ENCODE results near the gene ELL2. TPM values are rescaled to one million over a fixed set of nuclear protein-coding genes. Genes with fewer than 3 reads are reported as not detected.
A peak's percentile ranks its signal among the peaks of the same experiment; 100 is the strongest.

ELL2 gene
- total and polyA plus RNA-seq, 2 of the 13 experiments (the other 11 are each of a cell fraction or from before 2014, with no cell fraction given): 78.9 to 97.1 TPM

DNA sequence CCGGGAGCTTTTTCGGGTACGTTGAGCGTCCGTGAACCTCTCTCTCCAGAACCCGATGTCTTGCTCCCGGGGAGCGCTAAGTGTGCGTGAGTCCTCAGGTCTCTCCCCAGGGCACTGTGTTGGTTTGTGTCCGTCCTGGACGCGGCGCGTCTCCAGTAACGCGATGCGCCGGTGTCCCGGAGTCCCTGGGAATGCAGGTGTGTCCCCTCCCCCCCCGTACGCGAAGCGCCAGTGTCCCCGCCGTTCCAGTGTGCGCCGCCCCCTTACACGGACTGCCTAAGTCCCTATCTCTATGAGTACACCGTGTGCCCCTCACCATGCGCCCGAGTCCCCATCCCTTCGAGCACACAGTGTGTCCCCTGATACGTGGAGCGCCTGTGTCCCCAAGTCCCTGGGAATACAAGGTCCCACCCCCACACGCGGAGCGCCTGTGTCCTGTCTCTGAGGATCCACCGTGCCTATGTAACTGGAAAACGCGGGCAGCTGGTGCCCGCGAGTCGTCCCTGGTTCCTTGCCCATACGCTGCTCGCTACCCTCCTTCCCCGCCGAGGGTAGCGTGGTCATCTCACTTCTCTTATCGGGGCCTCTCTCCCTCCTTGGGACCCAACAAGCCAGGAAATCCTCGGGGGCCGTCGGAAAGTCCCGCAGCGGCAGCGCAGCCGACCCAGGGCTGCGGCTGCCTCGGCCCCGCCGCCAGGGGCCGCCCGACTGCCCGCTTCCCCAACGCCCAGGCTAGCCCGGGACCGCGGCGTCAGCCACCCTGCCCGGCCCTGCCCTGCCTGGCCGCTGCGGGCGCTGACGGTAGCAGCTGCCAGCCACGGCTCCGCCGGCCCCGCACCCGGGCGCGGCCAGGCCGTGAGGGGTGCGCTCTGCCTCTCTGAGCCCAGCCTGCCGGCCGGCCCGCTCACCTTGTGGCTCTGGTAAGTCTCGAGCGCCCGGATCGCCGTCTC, 709 bp downstream of the ELL2 start:
- WGBS (ENCODE audit: low lambda C conversion rate): 0% methylated on average over 11 of the region's 90 CpGs
- peaks cover 76% of the 10 kb centered on the region for H3K79me2 ChIP-seq (ENCODE audit: insufficient read depth, low read length)
- DNase-seq (ENCODE audit: low spot score) (peak; percentile 42), FAIRE-seq (no peak), ATAC-seq (peak; percentile 76)
- peak overlapping the region; percentile 89 for H3K27ac ChIP-seq (ENCODE audit: extremely low read length, insufficient read depth, low read length)
- H3K9ac ChIP-seq (ENCODE audit: insufficient read depth, low read depth, low read length): peak overlapping the region; percentile 99
- H2AFZ ChIP-seq (ENCODE audit: low read length): no peak overlapping the region
- POLR2A ChIA-PET: interaction anchor here (0.9 to 7.2 kb wide), 5 partner anchors 26 to 238 kb away, joined by 3 to 125 read pairs (median 3); partner anchors contain the start of gene GLRX
- no TSS peak for BruUV-seq (replicated peaks)
- H4K20me1 ChIP-seq (ENCODE audit: insufficient read depth, low read length): peaks cover 51% of the 10 kb centered on the region
- CTCF ChIA-PET (ENCODE audit: low intra/inter-chr PET ratio, low total read pairs): interaction anchor here (2.1 kb wide), 1 partner anchor 376 kb away, joined by 8 read pairs; no protein-coding TSS in a partner anchor
- in situ Hi-C loops (cut with HindIII; ENCODE audit: extremely low pct_ligation_motif_present, low pct_unique_long_range_greater_than_20kb) (loop anchor here (5.0 to 10.0 kb wide), 2 partner anchors 151 to 374 kb away; no protein-coding TSS in a partner anchor), intact Hi-C loops (cut with micrococcal nuclease; ENCODE audit: unreplicated experiment) (loop anchor here (1.0 to 10.0 kb wide), 4 partner anchors 54 to 375 kb away; no protein-coding TSS in a partner anchor)
- peak overlapping the region; percentile 91 for H3K4me2 ChIP-seq (ENCODE audit: low read depth, low read length)
- H3K4me3 ChIP-seq (replicated peaks in 1 of 3; ENCODE audit: insufficient read depth in 1 of 3, low read depth in 2 of 3, low read length in 3 of 3): peak overlapping the region; percentile 94 to 100 (median 99)
- H3K4me1 ChIP-seq (ENCODE audit: insufficient read depth, low read length): peaks cover 60% of the 10 kb centered on the region
- no peaks in the 10 kb centered on the region for H3K9me3 ChIP-seq (ENCODE audit: low read length)
- H3K27me3 ChIP-seq (ENCODE audit: control insufficient read depth in 1 of 2, insufficient read depth in 2 of 2, low read length in 2 of 2): peaks cover 0 to 6% of the 10 kb centered on the region in 2 experiments; a peak in 1 of 5 replicates
- peaks cover 2 to 20% of the 10 kb centered on the region in 2 experiments; a peak in 4 of 5 replicates for H3K36me3 ChIP-seq (replicated peaks in 1 of 2; ENCODE audit: control insufficient read depth in 1 of 2, insufficient read depth in 2 of 2, low read length in 2 of 2)
- TF ChIP-seq ZBTB38 (CRISPR knock-in tag; IDR thresholded peaks at IDR 0.05) (peak; percentile 35), ZNF251 (CRISPR knock-in tag; IDR thresholded peaks at IDR 0.05) (no peak), NR3C1 (CRISPR knock-in tag; IDR thresholded peaks at IDR 0.05) (no peak), ZNF776 (CRISPR knock-in tag; IDR thresholded peaks at IDR 0.05) (0 out of 2 replicates have a peak, but pooled peaks have one; percentile 15), GATA4 (IDR thresholded peaks at IDR 0.05; ENCODE audit: borderline replicate concordance, low read depth) (no peak), XRCC5 (optimal IDR thresholded peaks at IDR 0.05; ENCODE audit: low read length) (no peak), ZNF780A (CRISPR knock-in tag; IDR thresholded peaks at IDR 0.05) (no peak), HOXA3 (CRISPR knock-in tag; IDR thresholded peaks at IDR 0.05) (peak; percentile 54; the same call in 1 of the 2 replicates), TOPORS (CRISPR knock-in tag; IDR thresholded peaks at IDR 0.05) (no peak), HMGA1 (CRISPR knock-in tag; conservative IDR thresholded peaks at IDR 0.05) (no peak), SP5 (CRISPR knock-in tag; IDR thresholded peaks at IDR 0.05; ENCODE audit: borderline replicate concordance, low read depth) (no peak), CREB1 (IDR thresholded peaks at IDR 0.05) (no peak), CREB1 (CRISPR knock-in tag; IDR thresholded peaks at IDR 0.05) (no peak)
- TF ChIP-seq, protein P1, sequence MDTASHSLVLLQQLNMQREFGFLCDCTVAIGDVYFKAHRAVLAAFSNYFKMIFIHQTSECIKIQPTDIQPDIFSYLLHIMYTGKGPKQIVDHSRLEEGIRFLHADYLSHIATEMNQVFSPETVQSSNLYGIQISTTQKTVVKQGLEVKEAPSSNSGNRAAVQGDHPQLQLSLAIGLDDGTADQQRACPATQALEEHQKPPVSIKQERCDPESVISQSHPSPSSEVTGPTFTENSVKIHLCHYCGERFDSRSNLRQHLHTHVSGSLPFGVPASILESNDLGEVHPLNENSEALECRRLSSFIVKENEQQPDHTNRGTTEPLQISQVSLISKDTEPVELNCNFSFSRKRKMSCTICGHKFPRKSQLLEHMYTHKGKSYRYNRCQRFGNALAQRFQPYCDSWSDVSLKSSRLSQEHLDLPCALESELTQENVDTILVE (CRISPR knock-in tag; IDR thresholded peaks at IDR 0.05): no peak
- TF ChIP-seq, protein P2, sequence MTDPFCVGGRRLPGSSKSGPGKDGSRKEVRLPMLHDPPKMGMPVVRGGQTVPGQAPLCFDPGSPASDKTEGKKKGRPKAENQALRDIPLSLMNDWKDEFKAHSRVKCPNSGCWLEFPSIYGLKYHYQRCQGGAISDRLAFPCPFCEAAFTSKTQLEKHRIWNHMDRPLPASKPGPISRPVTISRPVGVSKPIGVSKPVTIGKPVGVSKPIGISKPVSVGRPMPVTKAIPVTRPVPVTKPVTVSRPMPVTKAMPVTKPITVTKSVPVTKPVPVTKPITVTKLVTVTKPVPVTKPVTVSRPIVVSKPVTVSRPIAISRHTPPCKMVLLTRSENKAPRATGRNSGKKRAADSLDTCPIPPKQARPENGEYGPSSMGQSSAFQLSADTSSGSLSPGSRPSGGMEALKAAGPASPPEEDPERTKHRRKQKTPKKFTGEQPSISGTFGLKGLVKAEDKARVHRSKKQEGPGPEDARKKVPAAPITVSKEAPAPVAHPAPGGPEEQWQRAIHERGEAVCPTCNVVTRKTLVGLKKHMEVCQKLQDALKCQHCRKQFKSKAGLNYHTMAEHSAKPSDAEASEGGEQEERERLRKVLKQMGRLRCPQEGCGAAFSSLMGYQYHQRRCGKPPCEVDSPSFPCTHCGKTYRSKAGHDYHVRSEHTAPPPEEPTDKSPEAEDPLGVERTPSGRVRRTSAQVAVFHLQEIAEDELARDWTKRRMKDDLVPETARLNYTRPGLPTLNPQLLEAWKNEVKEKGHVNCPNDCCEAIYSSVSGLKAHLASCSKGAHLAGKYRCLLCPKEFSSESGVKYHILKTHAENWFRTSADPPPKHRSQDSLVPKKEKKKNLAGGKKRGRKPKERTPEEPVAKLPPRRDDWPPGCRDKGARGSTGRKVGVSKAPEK (CRISPR knock-in tag; IDR thresholded peaks at IDR 0.05; ENCODE audit: borderline replicate concordance): no peak

Measured in HepG2 (cell line).